CD4-positive, alpha-beta T cell treated with Interleukin-1 beta for 1 hour (primary cell): ENCODE data around the gene KLHDC10.
"Not testable (repeated sequence)": the region's sequence is repeated elsewhere in the genome, so short reads cannot be mapped to it uniquely, and the experiment has no call there.

ENCODE experiments used
- DNase-seq, 2 donors: peaks; one replicate each; pipeline ENCODE4 v3.0.0-alpha.2; 2020 to 2022

Gene KLHDC10

GRCh38 chr7:130157700-130158099 lies 87.4 kb downstream of the KLHDC10 start:
- no peak for DNase-seq

DNA sequence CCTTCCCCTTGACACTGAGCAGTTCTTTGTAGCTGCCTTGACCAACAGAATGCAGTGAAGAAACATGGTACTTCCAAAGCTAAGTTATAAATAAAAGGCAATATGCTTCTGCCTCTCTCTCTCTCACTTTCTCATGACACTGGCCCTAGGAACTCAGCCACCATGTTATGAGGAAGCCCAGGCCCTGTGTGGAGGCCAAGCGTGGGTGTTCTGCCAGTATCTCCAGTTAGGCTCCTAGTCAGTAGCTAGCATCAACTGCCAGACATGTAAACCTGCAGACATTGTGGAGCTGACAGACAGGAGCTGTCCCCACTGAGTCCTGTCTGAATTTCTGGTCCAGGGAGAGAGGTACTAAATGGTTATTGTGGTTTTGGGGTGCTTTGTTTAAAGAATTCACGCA lies 89.7 kb downstream of the KLHDC10 start:
- DNase-seq = no peak

DNA sequence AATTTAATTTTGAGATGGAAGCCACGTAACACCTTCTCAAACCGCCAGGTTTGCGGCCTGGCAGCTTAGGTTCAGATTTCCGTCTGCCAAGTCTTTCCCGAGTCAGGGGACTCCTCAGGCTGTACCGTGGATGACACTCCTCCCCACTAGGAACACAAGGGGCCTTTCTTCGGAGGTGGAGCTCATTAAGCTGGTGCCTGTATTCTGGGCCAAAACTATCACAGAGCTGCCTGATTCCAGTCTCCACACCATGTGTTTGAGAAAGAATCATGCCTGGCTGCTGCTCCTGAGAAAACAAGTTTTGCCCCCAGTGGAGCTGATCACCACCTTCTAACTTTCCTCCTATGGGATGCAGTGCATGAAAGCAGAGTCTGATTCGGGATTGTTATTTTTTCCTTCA lies 90.1 kb downstream of the KLHDC10 start:
- DNase-seq = no peak

- no peak for DNase-seq
Measured at GRCh38 chr7:130162196-130162595, 91.9 kb downstream of the KLHDC10 start.

DNA sequence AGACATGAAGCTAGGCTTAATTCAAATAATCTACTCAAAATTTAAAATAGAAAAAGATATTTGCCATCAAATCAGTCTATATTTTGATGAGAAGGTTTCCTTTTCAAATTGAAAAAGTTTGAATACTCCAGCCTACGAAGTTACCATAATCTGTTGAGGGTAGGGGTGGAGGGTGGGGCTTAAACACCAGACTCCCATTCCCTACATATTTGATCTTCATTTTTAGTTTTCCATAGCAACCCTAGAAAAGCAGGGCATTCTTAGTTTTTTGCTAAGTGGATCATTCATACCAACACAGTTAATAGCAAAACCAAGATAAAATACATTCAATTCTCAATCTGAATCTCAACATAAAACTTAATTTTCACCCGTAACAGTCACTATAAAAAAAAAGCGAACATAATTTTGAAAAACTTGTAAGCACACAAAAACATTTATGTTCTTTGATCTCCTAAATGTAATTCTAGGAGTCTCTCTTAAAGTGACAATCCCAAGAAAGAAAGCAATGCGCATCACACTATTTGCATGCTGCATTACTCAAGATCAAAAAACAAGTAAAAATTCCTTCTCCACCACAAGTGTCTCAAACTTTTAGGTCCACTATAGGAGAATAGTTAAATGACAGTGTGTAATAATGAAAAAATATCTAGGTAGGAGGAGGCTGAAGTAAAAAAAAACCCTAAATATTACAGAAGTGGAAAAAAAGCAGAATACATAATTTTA lies 104.1 kb downstream of the KLHDC10 start:
- DNase-seq = no peak

GRCh38 chr7:130178251-130178650 lies 107.9 kb downstream of the KLHDC10 start:
- no peak for DNase-seq

- DNase-seq = no peak
Measured at GRCh38 chr7:130179631-130180030, 109.3 kb downstream of the KLHDC10 start.

- no peak for DNase-seq
Measured at GRCh38 chr7:130180571-130181262, 110.4 kb downstream of the KLHDC10 start.

DNA sequence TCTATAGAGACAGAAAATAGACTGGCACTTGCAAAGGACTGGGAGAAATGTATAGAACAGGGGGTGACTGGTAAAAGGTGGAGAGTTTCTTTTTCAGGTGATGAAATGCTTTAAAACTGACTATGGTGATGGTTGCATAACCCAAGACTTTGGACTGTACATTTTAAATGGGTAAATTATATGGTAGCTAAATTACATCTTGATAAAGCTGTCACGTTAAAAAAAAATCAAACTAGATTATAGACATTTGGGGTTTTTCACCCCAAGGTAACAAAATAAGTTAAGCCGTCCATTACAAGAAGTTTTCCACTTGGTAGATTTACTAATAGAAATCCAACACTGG lies 110.9 kb downstream of the KLHDC10 start:
- DNase-seq = no peak

DNA sequence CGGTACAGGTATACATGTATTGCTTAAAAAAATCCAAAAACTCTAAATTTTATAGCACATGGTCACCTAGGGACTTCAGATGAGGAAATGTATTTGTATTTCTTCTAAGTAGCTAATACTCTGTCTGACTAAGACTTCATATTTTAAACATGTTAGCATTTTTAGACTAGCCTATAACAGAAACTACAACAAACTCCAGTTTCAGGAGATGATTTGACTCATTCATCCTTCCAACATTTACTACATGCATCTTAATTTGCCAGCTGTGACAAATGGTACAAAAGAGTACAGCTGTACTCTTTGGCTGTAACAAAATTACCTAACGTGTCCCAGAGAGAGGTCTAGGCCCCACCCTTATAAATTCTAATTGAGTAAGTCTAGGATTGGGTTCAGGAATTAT lies 112.7 kb downstream of the KLHDC10 start:
- no peak for DNase-seq

GRCh38 chr7:130184349-130184748 lies 114.0 kb downstream of the KLHDC10 start:
- DNase-seq = not testable (repeated sequence)
